GM21529 (cell line): ENCODE data around the gene PARP11.
"Not testable (repeated sequence)": the region's sequence is repeated elsewhere in the genome, so short reads cannot be mapped to it uniquely, and the experiment has no call there.

Experiments used
- ATAC-seq: cut with Tn5 transposase; IDR thresholded peaks from one replicate; pipeline ENCODE4 v1.9.1; 2021; ENCODE audit not compliant: unreplicated experiment

Gene PARP11

DNA sequence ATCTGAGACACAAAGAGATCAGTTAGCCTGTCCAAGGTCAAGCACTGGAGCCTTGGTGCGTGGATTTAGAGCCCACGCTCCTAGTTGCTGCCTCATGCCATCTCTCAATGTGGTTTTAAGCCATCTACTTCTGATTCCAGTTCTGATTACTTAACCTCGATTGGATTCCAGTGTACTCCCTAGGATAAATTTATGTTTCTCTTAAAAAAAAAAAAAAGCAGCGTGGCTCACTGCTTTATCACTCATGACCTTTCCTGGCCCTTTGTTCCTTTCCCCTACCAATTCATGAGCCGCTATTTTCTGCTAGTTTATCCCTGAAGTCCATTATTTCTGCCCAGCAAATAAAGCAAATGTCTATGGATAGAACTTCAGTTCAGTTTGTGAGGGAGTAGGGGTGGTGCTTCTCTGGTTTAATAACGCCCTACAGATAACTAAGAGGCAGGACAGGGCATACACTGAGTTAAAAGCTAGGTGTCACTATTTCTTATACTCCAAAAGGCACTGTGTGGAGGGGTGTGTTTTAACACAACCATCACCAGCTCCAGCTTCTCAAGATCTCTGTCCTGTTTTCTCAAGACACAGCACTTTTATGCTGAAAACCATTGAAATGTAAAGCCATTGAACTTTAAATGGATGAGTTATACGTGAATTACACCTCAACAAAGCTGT, 9.8 kb upstream of the PARP11 start:
- ATAC-seq, result no peak

DNA sequence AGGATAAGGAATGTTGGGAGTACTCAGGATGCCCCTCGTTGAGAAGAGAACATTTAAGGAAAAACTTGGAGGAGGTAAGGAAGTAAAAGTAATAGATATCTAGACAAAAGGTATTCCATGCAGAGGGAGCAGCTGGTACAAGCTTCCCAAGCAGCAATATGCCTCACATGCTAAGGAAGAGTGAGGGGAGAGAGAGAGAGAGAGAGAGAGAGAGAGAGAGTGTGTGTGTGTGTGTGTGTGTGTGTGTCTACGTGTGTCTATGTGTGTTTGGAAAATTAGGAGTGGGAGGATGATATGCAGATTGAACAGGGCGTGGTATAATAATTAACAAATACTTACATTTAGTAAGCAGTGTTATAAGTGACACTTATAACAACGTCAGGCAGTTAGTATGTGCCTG, 9.2 kb upstream of the PARP11 start:
- ATAC-seq, result no peak

DNA sequence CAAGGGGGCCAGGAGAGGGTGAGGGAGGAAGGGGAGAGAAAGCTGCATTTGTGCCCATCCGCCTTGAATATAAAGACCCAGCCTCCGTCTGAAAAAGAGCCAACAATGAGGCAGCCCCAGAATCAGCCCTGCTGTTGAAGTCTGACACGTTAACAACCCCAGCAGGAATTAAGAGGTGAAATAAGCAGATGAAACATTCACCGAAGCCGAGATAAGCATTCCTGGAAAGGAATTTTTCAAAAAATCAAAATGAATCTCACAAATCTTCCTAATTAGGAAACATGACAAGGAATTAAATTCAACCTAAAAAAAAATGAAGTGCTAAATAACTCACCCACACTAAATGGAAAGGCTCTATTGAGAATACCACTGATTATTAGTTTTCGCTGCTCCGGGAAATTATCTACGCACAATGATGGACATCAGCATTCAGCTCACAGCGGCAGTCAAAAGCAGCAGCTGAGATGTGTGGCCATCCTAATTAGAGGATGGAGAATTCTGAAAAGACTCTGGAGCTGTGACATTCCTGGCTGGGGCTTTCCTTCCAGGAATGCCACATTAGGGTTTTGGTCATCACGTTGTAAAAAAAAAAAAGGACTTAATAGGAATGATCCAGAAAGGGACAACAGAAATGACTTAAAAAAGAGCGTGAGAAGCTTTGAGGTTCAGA, 8.2 kb upstream of the PARP11 start:
- ATAC-seq, result no peak

DNA sequence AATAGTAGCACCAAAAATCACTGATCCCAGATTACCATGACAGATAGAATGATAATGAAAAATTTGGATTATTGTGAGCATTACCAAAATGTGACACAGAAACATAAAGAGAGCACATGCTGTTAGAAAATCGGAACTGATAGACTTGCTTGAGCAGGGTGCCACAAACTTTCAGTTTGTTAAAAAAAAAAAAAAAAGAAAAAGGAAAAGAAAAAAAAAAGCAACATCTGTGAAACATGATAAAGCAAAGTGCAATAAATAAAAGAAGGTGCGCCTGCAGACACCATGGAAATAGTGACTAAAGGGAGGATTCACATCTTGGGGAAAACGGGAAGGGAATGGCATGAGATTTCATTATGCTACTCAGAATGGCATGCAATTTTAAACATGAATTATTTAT, 6.6 kb upstream of the PARP11 start:
- no peak for ATAC-seq

DNA sequence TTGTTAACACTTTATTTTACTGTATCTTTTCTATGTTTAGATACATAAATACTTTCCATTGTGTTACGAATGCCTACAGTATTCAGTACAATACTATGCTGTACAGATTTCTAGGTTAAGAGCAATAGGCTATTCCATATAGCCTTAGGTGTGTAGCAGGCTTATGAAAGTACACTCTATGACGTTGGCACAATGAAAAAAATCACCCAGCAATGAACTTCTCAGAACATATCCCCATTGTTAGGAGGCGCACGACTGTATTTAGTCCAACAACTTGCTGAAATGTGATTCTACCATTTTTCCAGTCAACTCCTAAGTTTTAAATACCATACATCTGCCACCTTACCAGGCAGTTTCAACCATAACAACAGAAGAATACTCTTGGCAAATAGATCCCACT, 1.8 kb downstream of the PARP11 start:
- no peak for ATAC-seq

DNA sequence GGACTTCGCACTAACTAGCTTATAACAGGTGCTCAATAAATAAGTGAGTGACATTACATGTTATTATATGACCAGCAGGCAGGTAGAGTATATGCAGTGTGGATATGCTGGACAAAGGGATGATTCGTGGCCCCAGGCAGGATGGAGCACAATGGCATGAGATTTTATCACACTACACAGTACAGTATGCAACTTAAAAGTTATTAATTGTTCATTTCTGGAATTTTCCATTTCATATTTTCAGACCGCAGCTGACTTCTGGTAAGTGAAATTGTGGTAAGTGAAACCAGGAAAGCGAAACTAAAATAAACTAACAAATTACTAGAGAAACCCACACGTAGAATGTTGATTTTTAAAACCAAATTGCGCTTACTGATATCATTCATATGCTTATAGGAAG, 3.3 kb downstream of the PARP11 start:
- ATAC-seq, result no peak

DNA sequence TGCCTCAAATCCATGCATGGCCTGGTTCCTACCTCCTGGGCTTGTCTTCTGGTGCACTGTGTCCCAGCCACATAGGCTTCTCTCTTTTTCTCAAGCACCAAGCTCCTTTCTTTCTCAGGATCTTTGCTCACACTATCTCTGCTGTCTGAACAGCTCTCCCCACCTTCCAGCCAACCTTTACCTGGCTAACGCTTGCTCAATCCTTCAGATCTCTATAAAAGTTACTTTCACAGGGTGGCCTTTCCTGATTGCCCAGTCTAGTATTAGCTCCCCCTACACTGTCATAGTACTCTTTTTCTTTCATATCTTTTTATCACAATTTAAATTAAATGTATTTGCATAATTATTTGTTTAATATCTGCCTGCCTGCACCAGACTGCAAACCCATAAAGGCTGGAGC, 3.8 kb downstream of the PARP11 start:
- ATAC-seq, result no peak

DNA sequence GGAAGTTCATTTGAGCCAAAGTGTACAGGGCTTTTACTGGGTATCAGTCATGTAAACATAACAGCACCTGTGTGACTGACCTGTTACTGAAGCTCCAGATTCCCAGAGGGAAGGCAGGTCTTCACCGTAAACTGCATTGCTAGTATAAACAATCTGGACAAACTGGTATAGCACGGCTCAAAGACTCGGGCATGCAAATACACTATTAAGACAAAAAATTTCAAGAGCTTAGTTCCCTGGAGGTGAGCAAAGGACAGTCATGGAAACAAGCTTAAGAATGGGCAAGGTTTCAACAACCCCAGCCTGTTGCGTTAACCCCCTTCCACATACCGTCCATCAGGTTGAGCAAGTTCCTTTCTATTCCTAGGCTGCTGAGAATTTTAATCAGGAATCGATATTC, 9.4 kb downstream of the PARP11 start:
- no peak for ATAC-seq

DNA sequence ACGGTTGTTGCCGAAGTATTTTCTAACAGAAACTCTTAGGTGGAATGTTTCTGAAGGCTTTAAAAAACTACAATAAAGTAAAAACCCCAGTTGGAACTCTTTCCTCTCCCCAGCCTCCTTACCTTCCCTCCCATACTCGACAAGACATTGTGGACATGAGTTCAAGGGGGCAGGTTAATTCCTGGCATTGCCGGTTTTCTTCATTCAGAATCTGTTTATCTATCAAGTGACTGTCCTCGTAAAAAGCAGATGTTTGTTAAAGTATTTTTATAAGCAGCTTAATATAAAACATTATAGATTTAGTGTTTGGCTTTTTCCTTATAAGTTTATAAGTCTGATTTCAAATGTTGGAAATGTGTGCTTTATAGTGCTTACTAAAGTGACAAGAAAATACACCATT, 30.7 kb downstream of the PARP11 start:
- no peak for ATAC-seq

DNA sequence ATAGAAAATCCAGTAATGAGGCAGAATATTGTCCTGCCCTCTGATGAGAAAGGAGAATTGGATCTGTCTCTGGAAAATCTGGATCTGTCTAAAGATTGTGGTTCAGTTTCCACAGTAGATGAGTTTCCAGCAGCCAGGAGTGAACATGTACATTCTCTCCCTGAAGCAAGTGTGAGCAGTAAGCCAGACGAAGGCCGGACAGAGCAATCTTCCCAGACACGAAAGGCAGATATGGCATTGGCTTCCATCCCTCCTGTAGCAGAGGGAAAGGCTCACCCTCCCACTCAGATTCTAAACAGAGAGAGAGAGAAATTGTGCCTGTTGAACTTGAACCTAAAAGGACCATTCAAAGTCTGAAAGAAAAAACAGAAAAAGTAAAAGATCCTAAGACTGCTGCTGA, 31.4 kb downstream of the PARP11 start:
- no peak for ATAC-seq

DNA sequence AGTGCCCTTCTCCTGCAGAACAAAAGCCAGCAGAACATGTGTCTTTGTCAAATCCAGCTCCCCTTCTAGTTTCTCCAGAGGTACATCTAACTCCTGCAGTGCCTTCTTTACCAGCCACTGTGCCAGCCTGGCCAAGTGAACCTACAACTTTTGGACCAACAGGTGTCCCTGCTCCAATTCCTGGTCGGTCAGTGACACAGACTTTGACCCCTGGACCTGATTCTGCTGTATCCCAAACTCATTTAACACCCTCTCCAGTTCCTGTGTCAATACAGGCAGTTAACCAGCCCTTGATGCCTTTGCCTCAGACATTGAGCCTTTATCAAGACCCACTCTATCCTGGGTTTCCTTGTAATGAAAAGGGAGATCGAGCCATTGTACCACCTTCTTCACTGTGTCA, 32.4 kb downstream of the PARP11 start:
- not testable (repeated sequence) for ATAC-seq

DNA sequence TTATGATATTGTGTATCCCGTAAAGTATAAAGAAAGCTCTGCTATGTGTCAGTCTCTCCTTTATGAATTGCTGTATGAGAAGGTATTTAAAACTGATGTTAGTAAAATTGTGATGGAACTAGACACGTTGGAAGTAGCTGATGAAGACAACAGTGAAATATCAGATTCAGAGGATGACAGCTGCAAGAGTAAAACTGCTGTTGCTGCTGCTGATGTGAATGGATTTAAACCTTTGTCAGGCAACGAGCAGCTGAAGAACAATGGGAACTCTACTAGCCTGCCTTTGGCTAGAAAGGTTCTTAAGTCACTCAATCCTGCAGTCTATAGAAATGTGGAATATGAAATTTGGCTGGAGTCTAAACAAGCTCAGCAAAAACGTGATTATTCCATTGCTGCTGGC, 33.5 kb downstream of the PARP11 start:
- ATAC-seq, result not testable (repeated sequence)

DNA sequence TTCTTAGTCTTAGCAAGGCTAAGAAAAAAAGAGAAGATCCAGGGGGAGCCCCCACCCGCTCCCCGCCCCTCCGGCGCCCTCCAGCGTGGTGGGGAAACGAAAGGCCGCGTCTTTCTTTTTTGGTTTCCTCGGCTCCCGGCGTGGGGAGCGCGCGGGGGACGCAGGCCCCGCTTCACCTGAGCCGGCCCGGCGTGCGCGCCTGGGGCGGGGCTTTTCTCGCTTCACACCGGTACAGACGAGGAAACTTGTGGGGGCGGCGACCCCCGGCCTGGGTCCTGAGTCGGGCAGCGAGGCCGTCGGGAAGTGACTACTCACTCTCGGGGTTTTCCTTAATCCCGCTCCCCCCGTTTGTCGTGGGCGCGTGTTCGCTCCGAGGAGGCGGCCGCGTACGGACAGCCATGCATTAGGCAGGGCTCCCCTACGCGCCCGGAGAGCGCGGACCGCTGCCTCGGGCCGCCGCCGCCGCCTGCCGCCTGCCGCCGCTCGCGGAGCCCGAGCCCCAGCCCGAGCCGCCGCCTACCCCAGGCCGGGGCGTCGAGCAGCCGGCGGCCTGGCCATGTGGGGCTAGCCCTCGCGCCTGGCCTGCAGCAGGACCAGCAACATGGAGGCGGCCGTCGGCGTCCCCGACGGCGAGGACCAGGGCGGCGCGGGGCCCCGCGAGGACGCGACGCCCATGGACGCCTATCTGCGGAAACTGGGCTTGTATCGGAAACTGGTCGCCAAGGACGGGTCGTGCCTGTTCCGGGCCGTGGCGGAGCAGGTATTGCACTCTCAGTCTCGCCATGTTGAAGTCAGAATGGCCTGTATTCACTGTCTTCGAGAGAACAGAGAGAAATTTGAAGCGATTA, 34.3 kb downstream of the PARP11 start:
- ATAC-seq, result not testable (repeated sequence)

DNA sequence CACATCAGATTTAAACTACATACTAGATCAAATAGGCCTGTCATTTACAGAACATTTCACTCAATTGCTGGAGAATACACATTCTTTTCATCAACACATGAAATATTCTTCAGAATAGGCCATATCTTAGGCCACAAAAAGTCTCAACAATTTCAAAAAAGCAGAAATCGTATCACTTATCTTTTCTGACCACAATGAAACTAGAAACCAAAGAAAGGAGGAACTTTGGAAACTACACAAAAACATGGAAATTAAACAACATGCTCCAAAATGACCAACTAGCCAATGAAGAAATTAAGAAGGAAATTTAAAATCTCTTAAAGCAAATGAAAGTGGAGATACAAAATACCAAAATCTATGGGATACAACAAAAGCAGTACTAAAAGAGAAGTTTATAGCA, 35.1 kb downstream of the PARP11 start:
- ATAC-seq, result no peak

DNA sequence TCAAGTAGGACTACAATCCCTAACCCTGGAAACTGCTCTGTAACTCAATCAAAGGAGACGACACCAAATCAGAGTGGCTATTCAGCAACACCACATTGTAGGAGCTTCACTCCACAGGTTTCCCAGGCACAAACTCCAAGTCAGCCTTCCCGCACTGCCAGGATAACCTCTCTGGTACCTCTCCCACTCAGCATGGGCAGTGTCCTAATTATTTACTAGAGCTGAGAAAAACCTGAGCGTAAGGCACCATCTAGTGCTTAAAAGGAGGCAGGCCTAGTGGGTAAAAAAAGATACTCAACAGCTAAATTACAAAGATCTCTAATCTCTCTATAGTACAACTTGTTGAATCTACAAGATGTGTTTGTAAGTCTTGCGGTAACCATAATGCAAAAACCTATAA, 36.1 kb downstream of the PARP11 start:
- no peak for ATAC-seq

DNA sequence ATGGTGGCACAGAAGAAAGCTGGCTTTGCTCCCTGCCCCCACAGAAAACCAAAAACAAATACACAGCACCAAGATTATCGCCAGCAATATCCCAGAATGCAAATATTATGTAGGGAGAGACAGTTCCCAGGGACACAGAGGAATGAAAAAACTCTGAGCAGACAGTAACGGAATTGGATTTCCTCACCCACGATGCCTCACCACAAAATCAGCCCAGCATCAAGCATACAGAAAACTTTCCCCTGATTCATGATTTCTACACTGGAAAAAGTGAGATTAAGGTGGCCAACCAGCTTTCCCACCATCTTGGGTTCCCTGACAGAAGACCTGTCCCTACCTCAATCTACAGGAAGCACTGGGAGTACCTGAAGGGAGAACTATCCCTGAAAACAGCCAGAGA, 36.6 kb downstream of the PARP11 start:
- ATAC-seq, result no peak

DNA sequence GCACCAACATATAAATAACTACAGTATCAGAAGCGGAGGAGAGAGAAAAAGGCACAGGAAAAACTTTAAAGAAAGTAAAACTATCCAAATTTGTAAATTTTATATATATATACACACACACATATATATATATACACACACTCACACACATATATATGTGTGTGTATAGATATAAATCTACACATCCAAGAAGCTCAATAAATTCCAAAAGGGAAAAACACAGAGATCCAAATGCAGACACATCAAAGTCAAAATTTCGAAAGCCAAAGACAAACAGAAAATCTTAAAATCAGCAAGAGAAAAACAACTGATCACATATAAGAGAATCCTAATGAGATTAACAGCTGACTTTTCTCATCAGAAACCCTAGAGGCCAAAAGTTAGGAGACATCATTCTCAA, 37.3 kb downstream of the PARP11 start:
- no peak for ATAC-seq

DNA sequence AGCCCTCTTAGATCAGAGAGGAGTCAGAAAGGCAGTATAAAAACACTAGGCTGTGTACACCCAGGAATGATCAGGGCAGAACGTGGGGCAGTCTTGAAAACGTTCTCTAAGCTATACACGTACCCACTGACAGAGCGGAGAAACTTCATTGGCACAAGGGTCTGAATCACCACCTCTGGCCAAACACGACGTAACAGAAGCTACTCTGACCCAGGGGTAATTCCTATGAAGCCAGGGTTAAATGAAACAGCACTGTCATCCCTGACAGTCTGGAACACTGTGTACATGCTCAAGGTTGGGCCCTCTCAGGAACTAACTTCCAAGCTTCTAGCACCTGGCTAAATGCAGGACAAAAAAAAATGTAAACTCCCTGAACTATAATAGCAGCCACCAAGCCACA, 38.4 kb downstream of the PARP11 start:
- no peak for ATAC-seq

DNA sequence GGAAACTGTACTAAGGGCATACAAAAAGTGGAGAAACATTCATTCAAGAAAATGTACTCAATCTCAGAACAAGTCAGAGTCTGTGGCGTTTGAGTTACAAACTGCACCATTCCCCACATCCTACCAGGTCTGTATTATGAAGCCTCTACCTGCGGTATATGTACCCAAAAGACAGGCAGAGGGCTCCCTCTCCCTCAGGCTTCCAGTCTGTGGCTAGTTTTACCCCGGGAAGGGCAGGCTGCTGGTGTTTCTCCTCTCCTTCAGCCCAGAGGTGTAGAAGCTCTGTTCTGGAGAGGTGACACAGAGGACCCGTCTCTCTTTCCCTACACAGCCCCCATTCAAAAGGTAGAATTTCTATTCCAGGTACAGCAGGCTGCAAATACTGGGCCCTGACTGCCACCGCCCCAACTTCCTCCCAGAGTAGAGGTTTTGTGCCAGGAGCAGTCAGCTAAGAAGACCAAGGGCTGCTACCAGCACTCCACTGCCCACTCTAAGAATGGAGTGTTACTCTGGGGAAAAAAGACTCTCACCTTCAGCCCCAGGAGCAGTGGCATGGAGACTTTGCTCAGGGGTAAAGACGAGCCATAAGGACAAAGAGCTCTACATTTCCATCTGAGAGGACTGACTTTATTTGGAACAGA, 39.4 kb downstream of the PARP11 start:
- no peak for ATAC-seq

DNA sequence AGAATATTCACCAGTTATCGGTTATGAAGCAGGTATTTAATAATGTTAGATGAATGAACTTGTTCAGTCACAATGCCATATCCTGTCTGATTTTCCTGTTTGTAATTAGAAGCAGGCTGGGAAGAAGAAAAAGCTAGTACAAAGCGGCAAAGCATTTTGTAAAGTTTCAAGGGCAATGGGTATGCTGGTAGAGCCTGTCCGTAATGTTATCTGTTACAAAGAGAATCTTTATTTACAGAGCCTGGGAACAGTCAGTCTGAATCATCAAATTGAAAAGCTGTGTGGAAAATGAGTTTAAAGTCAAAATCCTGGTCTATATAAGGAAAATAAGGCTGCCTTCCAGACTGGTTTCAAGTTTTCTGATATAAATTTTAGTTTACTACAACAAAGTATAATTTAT, 40.5 kb downstream of the PARP11 start:
- ATAC-seq, result no peak

DNA sequence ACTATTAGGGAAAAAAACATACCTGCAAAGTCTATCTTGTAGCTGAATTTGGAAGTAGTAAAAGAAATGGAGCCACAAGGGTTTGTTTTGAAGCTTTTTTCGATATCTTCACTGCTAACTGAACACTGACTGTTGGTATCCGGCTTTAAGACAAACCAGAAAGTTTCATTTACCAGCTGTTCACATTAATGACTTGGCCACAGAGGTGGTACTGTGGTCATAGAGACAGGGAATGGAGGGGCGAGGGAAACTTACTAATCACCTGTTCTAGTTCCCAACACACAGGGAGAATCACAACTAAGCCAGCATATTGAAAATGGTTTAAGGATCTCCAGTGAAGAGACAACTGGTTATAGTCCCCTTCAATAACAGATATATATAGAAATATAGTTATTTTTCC, 44.3 kb downstream of the PARP11 start:
- no peak for ATAC-seq
